Heart right ventricle (tissue), 16 donors: ENCODE measurements around the gene ARID4B. TPM values are rescaled to one million over a fixed set of nuclear protein-coding genes. Genes with fewer than 3 reads are reported as not detected.

ENCODE experiments used
- ATAC-seq, 8 donors: fragments of 200-7000 bp; cut with Tn5 transposase; one replicate each; pipeline ENCODE4 v1.9.1; 2020; ENCODE audit warnings: mild to moderate bottlenecking in 8 of 8, moderate library complexity in 8 of 8, moderate number of reproducible peaks in 1 of 8
- DNase-seq, 2 donors: peaks; one replicate each; pipeline ENCODE4 v3.0.0-alpha.2; 2020
- H3K27ac ChIP-seq, 10 donors: fragments of 200-600 bp; sonication (generic) in 2 of 10; one replicate each; pipeline versions ENCODE4 v1.5.0 to v1.8.0; 2020 to 2022; ENCODE audit warnings: mild to moderate bottlenecking in 3 of 10
- H3K27me3 ChIP-seq, 7 donors: fragments of 200-600 bp; one replicate each; pipeline ENCODE4 v1.8.0; 2021 to 2022; ENCODE audit warnings: mild to moderate bottlenecking in 2 of 7
- H3K36me3 ChIP-seq, 9 donors: fragments of 200-600 bp; sonication (generic) in 1 of 9; one replicate each; pipeline versions ENCODE4 v1.5.0 to v1.8.0; 2020 to 2022; ENCODE audit warnings: mild to moderate bottlenecking in 2 of 9
- H3K4me1 ChIP-seq, 9 donors: fragments of 200-600 bp; sonication (generic) in 1 of 9; one replicate each; pipeline versions ENCODE4 v1.5.0 to v1.8.0; 2020 to 2022; ENCODE audit warnings: mild to moderate bottlenecking in 4 of 9
- H3K4me3 ChIP-seq, 10 donors: fragments of 200-600 bp; sonication (generic) in 2 of 10; one replicate each; pipeline versions ENCODE4 v1.5.0 to v1.8.0; 2020 to 2022; ENCODE audit warnings: mild to moderate bottlenecking in 7 of 10, moderate library complexity in 2 of 10
- H3K9me3 ChIP-seq, 11 donors: fragments of 200-600 bp in 10 of 11; sonication (generic) in 2 of 11; one replicate each; pipeline versions ENCODE4 v1.5.0 to v1.8.0; 2013 to 2022; ENCODE audit warnings: mild to moderate bottlenecking in 2 of 11, control low read depth in 1 of 11, moderate library complexity in 1 of 11
- WGBS, 2 donors: extraction: QIAGEN DNeasy Blood & Tissue Kit; methylation state at CpG; one replicate each; pipeline ENCODE4 v1.1.7; 2013; ENCODE audit warnings: inconsistent platforms in 1 of 2; 5-methylcytosine and 5-hydroxymethylcytosine counted together
- intact Hi-C, 10 donors: fragments of 100-400 bp; cut with DNase I; formaldehyde crosslinking; loops; one replicate each; pipeline versions ENCODE4 v1.11.1 to v1.14.2; 2022
- polyA plus RNA-seq, 2 donors: library from polyadenylated mRNA; stranded (reverse); fragments of 200-250 nt; gene quantifications; one replicate each; pipeline ENCODE4 v1.2.3, GENCODE V29; 2013
- total RNA-seq, 10 donors: library from RNA; stranded (reverse); fragmentation: NEBNext Ultra II Directional in 3 of 10; extraction: Animal tissue kit (Norgen Biotek cat#: 25700) in 3 of 10; gene quantifications; one replicate each; pipeline versions ENCODE4 v1.2.1 to v1.2.4, GENCODE V29; 2021 to 2023
- TF ChIP-seq, protein P1 (sequence below), 9 donors: fragments of 200-600 bp; sonication (generic) in 2 of 9; IDR thresholded peaks; one replicate each; pipeline versions ENCODE4 v1.5.0 to v1.8.0; 2021 to 2022; ENCODE audit warnings: antibody characterized with exemption in 9 of 9, mild to moderate bottlenecking in 5 of 9, moderate library complexity in 1 of 9
- donor health status: Arrhythmogenic right ventricular cardiomyopathy.
- donor health status: ischemic (EF 13 %, LVEDD 7.1; RV severe dilation, severe dysfunction).
- donor health status: healthy with polysubstance abuse.
- donor health status: DM: no; HTN: yes; CAD: no.
- donor health status: DM: no; HTN: no; CAD: no.
- donor health status: ischemic (EF 25% LVEDD 6.9; RV normal size, moderate dysfunction).
- donor health status: ischemic (EF 25% LVEDD 5.7; RV mildly dilated, moderate dysfunction).
- donor health status: healthy.
- donor health status: DM: yes; HTN: yes; CAD: no.
- donor health status: Ischemic cardiomyopathy.
- donor health status: ischemic (EF 35%, LVEDD 5.7; RV mildly dilated, moderate dysfunction).
- donor health status: nonischemic (EF 11% LVEDD 7.7; RV severe dilation, severe dysfunction).
- donor health status: DM: yes; HTN: yes; CAD: no.
- donor health status: PGD.
- donor health status: ischemic (EF 29% LVEDD 5.4; RV normal size, mild dysfunction).
- donor health status: nonischemic (EF 23%, LVEDD 6.1; RV moderate dilation, normal function).

The ARID4B gene
- total and polyA plus RNA-seq, 12 donors: 4.8 to 21.5 (median 15.5) TPM

DNA sequence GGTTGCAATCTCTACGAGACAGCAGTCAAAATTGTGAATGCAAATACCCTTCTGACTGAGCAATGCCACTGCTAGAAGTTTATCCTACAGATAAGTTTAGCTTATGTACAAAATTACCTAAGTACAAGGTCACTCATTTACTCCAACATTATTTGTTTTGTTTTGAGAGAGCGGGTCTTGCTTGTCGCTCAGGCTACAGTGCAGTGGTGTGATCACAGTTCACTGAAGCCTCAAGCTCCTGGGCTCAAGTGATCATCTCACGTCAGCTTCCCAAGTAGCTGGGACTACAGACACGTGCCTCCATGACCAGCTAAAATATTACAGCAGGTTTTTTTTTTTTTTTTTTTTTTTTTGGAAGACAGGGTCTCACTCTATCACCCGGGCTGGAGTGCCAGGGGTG is 182.3 kb downstream of the ARID4B start:
- 90% methylated on average over 6 of the region's 6 CpGs for WGBS, 2 donors
- TF ChIP-seq, protein P1, sequence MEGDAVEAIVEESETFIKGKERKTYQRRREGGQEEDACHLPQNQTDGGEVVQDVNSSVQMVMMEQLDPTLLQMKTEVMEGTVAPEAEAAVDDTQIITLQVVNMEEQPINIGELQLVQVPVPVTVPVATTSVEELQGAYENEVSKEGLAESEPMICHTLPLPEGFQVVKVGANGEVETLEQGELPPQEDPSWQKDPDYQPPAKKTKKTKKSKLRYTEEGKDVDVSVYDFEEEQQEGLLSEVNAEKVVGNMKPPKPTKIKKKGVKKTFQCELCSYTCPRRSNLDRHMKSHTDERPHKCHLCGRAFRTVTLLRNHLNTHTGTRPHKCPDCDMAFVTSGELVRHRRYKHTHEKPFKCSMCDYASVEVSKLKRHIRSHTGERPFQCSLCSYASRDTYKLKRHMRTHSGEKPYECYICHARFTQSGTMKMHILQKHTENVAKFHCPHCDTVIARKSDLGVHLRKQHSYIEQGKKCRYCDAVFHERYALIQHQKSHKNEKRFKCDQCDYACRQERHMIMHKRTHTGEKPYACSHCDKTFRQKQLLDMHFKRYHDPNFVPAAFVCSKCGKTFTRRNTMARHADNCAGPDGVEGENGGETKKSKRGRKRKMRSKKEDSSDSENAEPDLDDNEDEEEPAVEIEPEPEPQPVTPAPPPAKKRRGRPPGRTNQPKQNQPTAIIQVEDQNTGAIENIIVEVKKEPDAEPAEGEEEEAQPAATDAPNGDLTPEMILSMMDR (IDR thresholded peaks at IDR 0.05): no peak
- H3K9me3 ChIP-seq: no peaks in the 10 kb centered on the region
- peaks cover 0 to 99% (median 15%) of the 10 kb centered on the region in 9 donors for H3K36me3 ChIP-seq
- ATAC-seq (no peak), DNase-seq (no peak)
- no peaks in the 10 kb centered on the region for H3K27me3 ChIP-seq
- H3K4me3 ChIP-seq: no peak overlapping the region
- H3K27ac ChIP-seq: no peak overlapping the region
- intact Hi-C loops: no loop called here
- no peaks in the 10 kb centered on the region for H3K4me1 ChIP-seq

DNA sequence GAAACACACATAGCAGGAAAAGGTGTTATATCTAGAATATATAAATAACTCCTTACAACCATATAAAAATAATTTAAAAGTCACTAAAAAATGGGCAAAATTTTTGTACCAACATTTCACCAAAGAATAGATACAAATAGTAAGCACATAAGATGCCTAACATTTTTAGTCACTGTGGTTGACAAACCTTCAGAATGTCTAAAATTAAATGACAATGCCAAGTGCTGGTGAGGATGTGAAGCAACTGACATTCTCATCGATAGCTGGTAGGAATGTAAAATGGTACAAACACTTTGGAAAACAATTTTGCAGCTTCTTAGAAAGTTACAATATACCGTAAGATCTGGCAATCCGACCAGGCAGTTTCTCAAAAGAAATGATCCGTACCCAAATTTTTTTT is 185.0 kb downstream of the ARID4B start:
- peaks cover 0 to 99% (median 15%) of the 10 kb centered on the region in 9 donors for H3K36me3 ChIP-seq
- DNase-seq (no peak), ATAC-seq (no peak)
- no peaks in the 10 kb centered on the region for H3K9me3 ChIP-seq
- intact Hi-C loops: no loop called here
- H3K4me3 ChIP-seq: no peak overlapping the region
- H3K27me3 ChIP-seq: no peaks in the 10 kb centered on the region
- 85 to 97% methylated on average over 4 of the region's 4 CpGs for WGBS, 2 donors
- H3K27ac ChIP-seq: no peak overlapping the region
- TF ChIP-seq, protein P1 (IDR thresholded peaks at IDR 0.05): no peak
- H3K4me1 ChIP-seq: no peaks in the 10 kb centered on the region

DNA sequence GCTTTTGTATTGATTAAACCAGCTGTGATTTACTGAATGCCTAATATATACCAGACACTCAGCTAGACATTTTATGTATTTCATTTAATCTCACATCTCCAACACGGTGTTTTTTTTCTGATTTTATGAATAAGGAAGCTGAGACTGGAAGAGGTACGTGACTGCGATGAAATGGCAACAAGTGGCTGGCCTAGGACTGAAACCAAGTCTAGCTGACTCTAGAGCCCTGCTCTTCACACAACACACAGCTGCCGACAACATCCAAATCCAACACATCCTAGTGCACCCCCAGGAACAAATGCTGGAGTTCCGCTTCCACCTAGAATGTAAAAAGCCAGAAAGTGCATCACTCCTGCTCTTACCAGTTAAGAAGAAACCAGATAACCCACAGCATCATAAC is 188.7 kb downstream of the ARID4B start:
- TF ChIP-seq, protein P1 (IDR thresholded peaks at IDR 0.05): no peak
- ATAC-seq: no peak
- intact Hi-C loops: no loop called here
- Histone ChIP-seq H3K9me3 (no peaks in the 10 kb centered on the region), H3K4me3 (no peak overlapping the region), H3K27me3 (no peaks in the 10 kb centered on the region), H3K4me1 (peaks cover 0 to 6% (median 0%) of the 10 kb centered on the region in 9 donors), H3K36me3 (peaks cover 0 to 99% (median 30%) of the 10 kb centered on the region in 9 donors), H3K27ac (no peak overlapping the region)
- 96 to 98% methylated on average over 5 of the region's 5 CpGs for WGBS, 2 donors
- DNase-seq: no peak

DNA sequence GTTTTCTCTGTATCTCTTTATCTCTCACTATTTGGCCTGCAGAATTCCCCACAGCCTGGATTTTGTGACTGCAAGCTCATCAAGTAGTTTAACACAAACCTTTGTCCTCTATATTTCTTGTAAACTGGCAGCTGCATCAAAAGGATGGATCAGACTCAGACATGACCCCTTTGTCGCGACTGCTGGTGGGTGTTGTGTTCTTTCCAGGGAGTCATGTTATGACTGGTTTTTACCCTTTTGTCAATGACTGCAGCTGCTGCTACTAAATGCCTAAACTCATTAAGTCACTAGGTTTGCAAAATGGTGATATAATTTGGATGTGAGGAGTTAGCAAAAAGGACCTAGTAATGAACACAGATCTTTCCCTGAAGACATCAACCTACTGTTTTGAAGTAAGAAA is 189.2 kb downstream of the ARID4B start:
- H3K36me3 ChIP-seq: peaks cover 0 to 99% (median 34%) of the 10 kb centered on the region in 9 donors
- intact Hi-C loops: no loop called here
- H3K4me3 ChIP-seq: no peak overlapping the region
- no peaks in the 10 kb centered on the region for H3K27me3 ChIP-seq
- DNase-seq: no peak
- H3K9me3 ChIP-seq: no peaks in the 10 kb centered on the region
- TF ChIP-seq, protein P1 (IDR thresholded peaks at IDR 0.05): no peak
- no peak overlapping the region for H3K27ac ChIP-seq
- H3K4me1 ChIP-seq: peaks cover 0 to 6% (median 0%) of the 10 kb centered on the region in 9 donors
- 85 to 96% methylated on average over 2 of the region's 2 CpGs for WGBS, 2 donors
- no peak for ATAC-seq
